GM18868 (cell line): ENCODE measurements around the gene ARMC9.

Source experiments
- ATAC-seq: cut with Tn5 transposase; IDR thresholded peaks from one replicate; pipeline ENCODE4 v1.9.1; 2021; ENCODE audit warnings: mild to moderate bottlenecking, moderate library complexity; ENCODE audit not compliant: unreplicated experiment

ARMC9 gene

GRCh38 chr2:231410293-231411004, 212.0 kb downstream of the ARMC9 start:
- no peak for ATAC-seq

GRCh38 chr2:231411237-231411636, 212.8 kb downstream of the ARMC9 start:
- ATAC-seq = no peak

GRCh38 chr2:231411831-231412617, 213.6 kb downstream of the ARMC9 start:
- peak; percentile 95 for ATAC-seq

- no peak for ATAC-seq
Observed at GRCh38 chr2:231412618-231412963, 214.2 kb downstream of the ARMC9 start.

- no peak for ATAC-seq
Observed at GRCh38 chr2:231413456-231413855, 215.0 kb downstream of the ARMC9 start.

GRCh38 chr2:231413921-231414476, 215.6 kb downstream of the ARMC9 start:
- no peak for ATAC-seq

- no peak for ATAC-seq
Observed at GRCh38 chr2:231415029-231415428, 216.6 kb downstream of the ARMC9 start.

GRCh38 chr2:231418820-231419640, 220.6 kb downstream of the ARMC9 start:
- ATAC-seq = no peak

GRCh38 chr2:231421051-231421580, 222.7 kb downstream of the ARMC9 start:
- ATAC-seq = no peak

GRCh38 chr2:231422056-231422455, 223.6 kb downstream of the ARMC9 start:
- no peak for ATAC-seq

- no peak for ATAC-seq
Observed at GRCh38 chr2:231423176-231423575, 224.7 kb downstream of the ARMC9 start.
